Stimulated activated CD4-positive, alpha-beta T cell treated with anti-CD3 and anti-CD28 coated beads, Interleukin-12 subunit alpha, Interleukin-12 subunit beta, amount 100 ng/mL, for 4 hours (primary cell): ENCODE results near the gene ANTKMT.
A peak's percentile ranks its signal among the peaks of the same experiment; 100 is the strongest.

ENCODE experiments used
- DNase-seq: peaks from one replicate; pipeline ENCODE4 v3.0.0-alpha.2; 2020

Gene ANTKMT

GRCh38 chr16:700684-701584, 20.0 kb upstream of the ANTKMT start:
- peak; percentile 53 for DNase-seq

GRCh38 chr16:702341-702740, 18.6 kb upstream of the ANTKMT start:
- DNase-seq, result no peak

GRCh38 chr16:703406-703805, 17.5 kb upstream of the ANTKMT start:
- no peak for DNase-seq

- DNase-seq, result no peak
Observed at GRCh38 chr16:704047-704446, 16.9 kb upstream of the ANTKMT start.

- DNase-seq, result no peak
Observed at GRCh38 chr16:704552-705380, 16.2 kb upstream of the ANTKMT start.

- DNase-seq, result no peak
Observed at GRCh38 chr16:705431-706188, 15.3 kb upstream of the ANTKMT start, which contains the start of gene FBXL16. TSS of gene FBXL16 (minus strand) at chr16:705801. CDS start at chr16:697405, 8,396 bp downstream.

DNA sequence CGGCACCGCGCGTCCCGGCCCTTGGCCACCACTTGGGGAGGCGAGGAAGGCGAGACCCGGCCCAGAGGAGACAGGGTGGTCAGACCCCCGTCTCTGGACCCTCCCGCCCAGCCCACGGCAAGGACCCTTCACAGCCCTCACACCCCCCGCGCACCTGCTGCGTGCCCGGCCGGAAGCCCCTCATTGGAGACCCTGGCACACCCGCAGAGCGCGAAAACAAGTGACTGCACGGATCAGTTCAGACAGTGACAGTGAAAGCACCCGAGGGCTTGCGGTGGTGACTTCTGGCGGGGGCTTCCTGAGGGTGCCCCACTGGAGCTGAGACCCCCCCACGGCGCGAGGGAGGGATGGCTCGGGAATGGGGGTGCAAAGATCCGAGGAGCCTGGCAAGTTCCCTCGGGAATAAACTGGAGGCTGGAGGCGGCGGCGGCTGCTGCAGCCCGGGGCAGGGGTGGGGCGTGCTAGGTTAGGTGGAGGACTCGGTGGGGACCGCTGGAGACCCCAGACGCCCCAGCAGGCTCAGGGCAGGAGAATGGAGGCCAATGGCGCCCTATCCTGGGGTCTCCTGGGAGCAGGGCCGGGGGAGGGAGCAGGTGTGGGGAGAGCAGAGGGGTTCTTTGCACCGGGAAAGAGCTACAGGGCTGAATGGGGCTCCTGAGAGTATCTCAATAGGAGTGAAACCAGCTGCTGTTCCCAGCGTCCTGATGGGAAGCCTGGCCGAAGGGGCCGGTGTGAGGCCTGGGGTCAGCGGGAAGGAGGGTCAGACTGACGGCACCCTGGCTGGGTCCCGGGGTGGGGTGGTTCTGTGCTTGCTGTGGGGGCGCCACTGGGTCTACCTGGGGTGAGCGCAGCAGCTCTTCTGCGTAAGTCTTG, 14.5 kb upstream of the ANTKMT start:
- no peak for DNase-seq

DNA sequence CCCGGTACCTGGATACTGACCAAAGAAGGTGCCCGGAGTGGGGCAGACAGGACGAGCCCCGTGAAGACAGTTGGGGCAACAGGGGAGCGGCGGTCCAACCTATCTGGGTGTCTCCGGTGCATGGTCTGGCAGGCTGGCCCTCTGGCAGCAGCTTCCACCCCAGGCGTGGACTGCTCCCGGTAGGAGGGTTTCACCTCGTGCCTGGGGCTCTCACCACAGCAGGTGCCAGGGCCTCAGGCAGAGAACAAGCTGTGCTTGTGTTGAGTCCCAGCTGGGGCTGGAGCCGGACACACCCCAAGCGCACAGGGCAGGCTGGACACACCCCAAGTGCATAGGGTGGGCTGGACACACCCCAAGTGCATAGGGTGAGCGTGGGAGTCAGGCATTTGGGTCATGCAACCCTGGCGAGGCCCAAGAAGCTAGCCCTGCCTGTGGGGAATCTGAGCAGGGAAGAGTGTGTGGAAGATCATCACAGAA, 13.8 kb upstream of the ANTKMT start:
- no peak for DNase-seq

DNA sequence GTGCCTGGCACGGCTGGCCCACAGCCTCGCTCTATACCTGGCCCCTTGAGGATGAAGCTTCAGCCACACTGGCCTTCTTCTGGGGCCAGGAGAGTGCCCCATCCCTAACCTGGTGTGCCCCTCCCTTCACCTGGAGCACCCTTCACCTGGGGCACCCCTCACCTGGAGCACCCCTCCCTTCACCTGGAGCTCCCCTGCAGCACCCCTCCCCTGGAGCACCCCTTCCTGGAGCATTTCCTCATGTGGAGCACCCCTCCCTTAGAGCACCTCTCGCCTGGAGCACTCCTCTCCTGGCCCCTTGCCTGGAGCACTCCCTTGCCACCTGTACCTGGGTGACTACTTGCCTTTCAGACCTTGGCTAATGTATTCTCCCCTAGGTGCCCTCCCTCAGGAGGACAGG, 12.9 kb upstream of the ANTKMT start:
- DNase-seq, result no peak

DNA sequence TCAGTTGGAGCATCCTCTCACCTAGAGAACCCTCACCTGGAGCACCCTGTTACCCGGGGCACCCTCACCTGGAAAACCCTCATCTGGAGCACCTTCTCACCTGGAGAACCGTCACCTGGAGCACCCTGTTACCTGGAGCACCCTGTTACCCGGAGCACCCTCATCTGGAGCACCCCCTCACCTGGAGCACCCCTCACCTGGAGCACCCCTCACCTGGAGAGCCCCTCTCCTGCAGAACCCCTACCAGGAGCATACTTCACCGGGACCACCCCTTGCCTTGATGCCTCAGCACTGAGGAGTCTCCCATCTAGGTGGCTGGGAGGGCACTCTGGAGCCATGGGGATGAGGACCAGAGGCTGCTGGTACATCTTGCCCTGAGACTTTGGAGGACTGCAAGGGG, 12.0 kb upstream of the ANTKMT start:
- DNase-seq, result no peak

- no peak for DNase-seq
Observed at GRCh38 chr16:709566-710499, 11.1 kb upstream of the ANTKMT start.

DNA sequence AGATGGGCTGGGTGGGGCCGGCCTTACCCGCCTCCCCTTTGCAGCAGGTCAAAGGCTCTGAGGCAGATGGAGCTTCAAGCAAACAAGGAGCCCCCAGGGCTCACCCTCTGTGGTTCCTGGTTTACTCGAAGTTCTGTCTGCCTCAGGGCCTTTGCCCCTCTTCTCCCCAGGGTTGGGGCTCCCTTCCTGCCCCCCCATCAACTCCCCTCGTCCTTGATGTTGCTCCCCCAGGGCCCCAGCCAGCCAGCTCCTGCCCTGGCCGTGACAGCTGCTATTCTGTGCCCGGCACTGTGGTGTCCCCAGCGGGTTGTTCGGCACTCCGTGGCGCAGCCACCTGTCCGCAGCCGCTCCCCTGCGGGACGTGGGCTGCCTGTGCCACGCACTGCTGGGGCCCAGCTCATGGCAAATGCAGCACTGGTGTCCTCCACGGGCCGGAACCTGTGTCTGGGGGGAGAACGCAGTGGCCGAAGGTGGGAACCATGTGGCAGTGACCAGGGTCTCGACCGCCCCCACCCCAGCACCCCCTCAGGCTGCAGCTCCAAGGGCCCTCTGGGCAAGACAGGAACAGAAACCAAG, 10.4 kb upstream of the ANTKMT start:
- DNase-seq, result no peak

- DNase-seq, result no peak
Observed at GRCh38 chr16:711084-711483, 9.9 kb upstream of the ANTKMT start.

GRCh38 chr16:711548-712320, 9.2 kb upstream of the ANTKMT start:
- peak; percentile 83 for DNase-seq

- peak; percentile 48 for DNase-seq
Observed at GRCh38 chr16:712740-713250, 8.2 kb upstream of the ANTKMT start.

GRCh38 chr16:714079-714478, 6.9 kb upstream of the ANTKMT start:
- no peak for DNase-seq

- DNase-seq, result peak; percentile 94
Observed at GRCh38 chr16:714558-715476, 6.1 kb upstream of the ANTKMT start, which contains the start of gene METRN. TSS of gene METRN (plus strand) at chr16:715118. CDS start at chr16:715290, 172 bp downstream.
